Esophagus muscularis mucosa (tissue), 4 donors: ENCODE data around the gene CCIN.

Source experiments
- CTCF ChIP-seq, 3 experiments: fragments of 200-600 bp in 2 of 3; fragments of 450-650 bp in 1 of 3; sonication (generic) in 2 of 3; IDR thresholded peaks; one replicate each; pipeline ENCODE4 v1.5.1; 2017 to 2019; ENCODE audit warnings: antibody characterized with exemption in 3 of 3, mild to moderate bottlenecking in 2 of 3, moderate library complexity in 1 of 3
- EP300 ChIP-seq: sonication (generic); formaldehyde crosslinking; IDR thresholded peaks from one replicate; pipeline ENCODE4 v1.6.1; 2017; ENCODE audit warnings: antibody characterized with exemption
- POLR2A ChIP-seq: fragments of 450-650 bp; IDR thresholded peaks from one replicate; pipeline ENCODE4 v1.6.1; 2017; ENCODE audit warnings: antibody characterized with exemption, moderate library complexity, mild to moderate bottlenecking, low read depth

DNA sequence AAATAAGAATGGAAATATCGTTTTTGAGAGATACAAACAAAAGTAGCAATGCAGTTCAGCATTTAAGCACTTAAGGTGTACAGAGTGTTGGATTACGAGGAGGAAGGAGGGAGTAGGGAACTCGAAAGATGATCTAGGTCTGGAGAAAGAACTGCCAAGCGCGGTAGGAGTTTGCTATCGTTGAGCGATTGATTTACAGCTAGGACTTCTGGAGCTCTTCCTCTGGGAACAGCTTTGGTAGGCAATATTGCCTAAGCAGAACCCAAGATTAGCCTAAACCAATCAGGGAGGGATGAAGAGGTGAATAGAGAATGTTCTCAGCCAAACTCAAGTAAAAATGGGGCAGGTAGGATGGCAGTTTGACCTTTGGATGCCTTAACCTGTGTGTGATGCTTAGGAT is 22.5 kb downstream of the CCIN start:
- TF ChIP-seq POLR2A (no peak), CTCF (IDR thresholded peaks at IDR 0.05) (no peak), EP300 (no peak)
